CD4-positive, alpha-beta T cell (primary cell): Measurements from ENCODE around the gene AGBL5. TPM values are rescaled to one million over a fixed set of nuclear protein-coding genes. Genes with fewer than 3 reads are reported as not detected.

ENCODE experiments used
- ATAC-seq: fragments of 200-7000 bp; cut with Tn5 transposase; one replicate; pipeline ENCODE4 v1.10.0; 2022; ENCODE audit warnings: mild to moderate bottlenecking; ENCODE audit not compliant: poor library complexity
- CTCF ChIA-PET: fragments of 350-600 bp; sonication (Branson Sonifier 250); formaldehyde crosslinking; loops from one replicate; lab custom pipeline; 2021; ENCODE audit warnings: antibody characterized with exemption, inconsistent platforms; lab: Charles Lee
- POLR2A ChIA-PET: fragments of 350-600 bp; sonication (Branson Sonifier 250); formaldehyde crosslinking; loops from one replicate; lab custom pipeline; 2021; ENCODE audit warnings: antibody characterized with exemption, inconsistent platforms; lab: Charles Lee
- DNase-seq, 14 experiments: peaks; one replicate each; pipeline ENCODE4 v3.0.0-alpha.2; 2013 to 2020; ENCODE audit warnings: mixed read lengths in 2 of 14
- H3K27ac ChIP-seq, 2 donors: one replicate each; pipeline versions ENCODE4 v1.5.1 to v1.7.0; 2013; ENCODE audit warnings: low read length in 2 of 2, low read depth in 1 of 2, mild to moderate bottlenecking in 1 of 2
- H3K27me3 ChIP-seq, 2 experiments: 1 replicate in 1 of 2; 2 replicates in 1 of 2; pipeline versions ENCODE4 v1.6.1 to v1.7.0; 2013; ENCODE audit warnings: low read length in 2 of 2, control low read depth in 1 of 2, mild to moderate bottlenecking in 1 of 2, moderate library complexity in 1 of 2; ENCODE audit not compliant: insufficient read depth in 2 of 2, control insufficient read depth in 1 of 2
- H3K36me3 ChIP-seq: one replicate; pipeline ENCODE4 v1.6.1; 2013; ENCODE audit warnings: low read length, control low read depth; ENCODE audit not compliant: insufficient read depth
- H3K4me1 ChIP-seq: one replicate; pipeline ENCODE4 v1.6.1; 2013; ENCODE audit warnings: low read length, control low read depth; ENCODE audit not compliant: insufficient read depth
- H3K4me3 ChIP-seq: one replicate; pipeline ENCODE4 v1.5.1; 2013; ENCODE audit warnings: mild to moderate bottlenecking, low read length, moderate library complexity
- H3K9me3 ChIP-seq, 2 experiments: 1 replicate in 1 of 2; 2 replicates in 1 of 2; pipeline versions ENCODE4 v1.6.1 to v1.7.0; 2013; ENCODE audit warnings: low read length in 2 of 2, mild to moderate bottlenecking in 2 of 2, control low read depth in 1 of 2, moderate library complexity in 1 of 2; ENCODE audit not compliant: control insufficient read depth in 1 of 2, insufficient read depth in 1 of 2
- H3K27ac Mint-ChIP-seq: one replicate; pipeline ENCODE4 v1.8.0; 2020; ENCODE audit warnings: mixed read lengths
- H3K27me3 Mint-ChIP-seq: one replicate; pipeline ENCODE4 v1.8.0; 2021; ENCODE audit warnings: mixed read lengths
- H3K36me3 Mint-ChIP-seq: one replicate; pipeline ENCODE4 v1.8.0; 2021; ENCODE audit warnings: low read depth, mixed read lengths
- H3K4me1 Mint-ChIP-seq: one replicate; pipeline ENCODE4 v1.8.0; 2021; ENCODE audit warnings: low read depth, mixed read lengths
- H3K4me3 Mint-ChIP-seq: one replicate; pipeline ENCODE4 v1.8.0; 2020; ENCODE audit warnings: mild to moderate bottlenecking, mixed read lengths
- H3K9me3 Mint-ChIP-seq: one replicate; pipeline ENCODE4 v1.8.0; 2020; ENCODE audit warnings: mixed read lengths
- intact Hi-C, 2 experiments: fragments of 100-400 bp; cut with DNase I in 1 of 2; cut with micrococcal nuclease in 1 of 2; formaldehyde crosslinking; loops; one replicate each; pipeline versions ENCODE4 v1.15.1 to v1.9.0; 2023 to 2025; cut with DNase I, micrococcal nuclease
- total RNA-seq, 174 experiments: library from RNA in 2 of 174; stranded (reverse) in 2 of 174; gene quantifications; one replicate each; pipeline ENCODE4 v1.2.3 and lab custom pipeline; 2021 to 2026
- TF ChIP-seq, protein P1 (sequence below): fragments of 200-600 bp; IDR thresholded peaks from one replicate; pipeline ENCODE4 v1.8.0; 2022; ENCODE audit warnings: antibody characterized with exemption, mild to moderate bottlenecking

AGBL5 gene
- total RNA-seq, 2 experiments from 2014 or later: 10.8 to 11.6 TPM

- H3K27ac ChIP-seq: peak overlapping the region; percentile 60 to 75
- peaks cover 45% of the 10 kb centered on the region for H3K4me1 ChIP-seq
- TF ChIP-seq, protein P1, sequence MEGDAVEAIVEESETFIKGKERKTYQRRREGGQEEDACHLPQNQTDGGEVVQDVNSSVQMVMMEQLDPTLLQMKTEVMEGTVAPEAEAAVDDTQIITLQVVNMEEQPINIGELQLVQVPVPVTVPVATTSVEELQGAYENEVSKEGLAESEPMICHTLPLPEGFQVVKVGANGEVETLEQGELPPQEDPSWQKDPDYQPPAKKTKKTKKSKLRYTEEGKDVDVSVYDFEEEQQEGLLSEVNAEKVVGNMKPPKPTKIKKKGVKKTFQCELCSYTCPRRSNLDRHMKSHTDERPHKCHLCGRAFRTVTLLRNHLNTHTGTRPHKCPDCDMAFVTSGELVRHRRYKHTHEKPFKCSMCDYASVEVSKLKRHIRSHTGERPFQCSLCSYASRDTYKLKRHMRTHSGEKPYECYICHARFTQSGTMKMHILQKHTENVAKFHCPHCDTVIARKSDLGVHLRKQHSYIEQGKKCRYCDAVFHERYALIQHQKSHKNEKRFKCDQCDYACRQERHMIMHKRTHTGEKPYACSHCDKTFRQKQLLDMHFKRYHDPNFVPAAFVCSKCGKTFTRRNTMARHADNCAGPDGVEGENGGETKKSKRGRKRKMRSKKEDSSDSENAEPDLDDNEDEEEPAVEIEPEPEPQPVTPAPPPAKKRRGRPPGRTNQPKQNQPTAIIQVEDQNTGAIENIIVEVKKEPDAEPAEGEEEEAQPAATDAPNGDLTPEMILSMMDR: no peak
- intact Hi-C loops: loop anchor here (2.0 kb wide), 3 partner anchors 31 to 131 kb away; partner anchors contain the start of genes AGBL5 (in 1 of the 2), ATRAID (in 1 of the 2), SLC5A6 (in 1 of the 2) and TMEM214 (in 1 of the 2)
- ChIA-PET CTCF (interaction anchor here (0.9 to 1.4 kb wide), 3 partner anchors 11 to 42 kb away, joined by 3 to 9 read pairs (median 5); partner anchors contain the start of genes ABHD1 and OST4), POLR2A (interaction anchor here (2.0 to 10.2 kb wide), 5 partner anchors 9 to 129 kb away, joined by 5 to 161 read pairs (median 11); partner anchors contain the start of genes ABHD1, AGBL5, ATRAID and OST4)
- no peaks in the 10 kb centered on the region for H3K36me3 ChIP-seq
- H3K4me1 Mint-ChIP-seq: peaks cover 33% of the 10 kb centered on the region
- H3K27me3 ChIP-seq: no peaks in the 10 kb centered on the region
- DNase-seq: no peak
- peak overlapping the region; percentile 88 for H3K27ac Mint-ChIP-seq
- H3K27me3 Mint-ChIP-seq: no peaks in the 10 kb centered on the region
- H3K36me3 Mint-ChIP-seq: no peaks in the 10 kb centered on the region
- ATAC-seq: no peak
- H3K9me3 Mint-ChIP-seq: no peaks in the 10 kb centered on the region
- no peak overlapping the region for H3K4me3 ChIP-seq
- H3K9me3 ChIP-seq: no peaks in the 10 kb centered on the region
- H3K4me3 Mint-ChIP-seq: no peak overlapping the region
Observed at GRCh38 chr2:27081984-27082772, 30.7 kb downstream of the AGBL5 start.

GRCh38 chr2:27082773-27083409 is 31.4 kb downstream of the AGBL5 start:
- Mint-ChIP-seq H3K4me1 (peaks cover 34% of the 10 kb centered on the region), H3K27ac (no peak overlapping the region), H3K27me3 (no peaks in the 10 kb centered on the region), H3K4me3 (no peak overlapping the region), H3K9me3 (no peaks in the 10 kb centered on the region), H3K36me3 (no peaks in the 10 kb centered on the region)
- H3K36me3 ChIP-seq: no peaks in the 10 kb centered on the region
- ATAC-seq: no peak
- intact Hi-C loops: no loop called here
- TF ChIP-seq, protein P1: no peak
- ChIA-PET POLR2A (interaction anchor here (2.0 to 10.2 kb wide), 5 partner anchors 8 to 129 kb away, joined by 5 to 161 read pairs (median 11); partner anchors contain the start of genes ABHD1, AGBL5, ATRAID and OST4), CTCF (no interaction called here)
- no peak overlapping the region for H3K4me3 ChIP-seq
- no peak for DNase-seq
- H3K4me1 ChIP-seq: peaks cover 49% of the 10 kb centered on the region
- H3K27me3 ChIP-seq: no peaks in the 10 kb centered on the region
- H3K9me3 ChIP-seq: no peaks in the 10 kb centered on the region
- no peak overlapping the region for H3K27ac ChIP-seq

DNA sequence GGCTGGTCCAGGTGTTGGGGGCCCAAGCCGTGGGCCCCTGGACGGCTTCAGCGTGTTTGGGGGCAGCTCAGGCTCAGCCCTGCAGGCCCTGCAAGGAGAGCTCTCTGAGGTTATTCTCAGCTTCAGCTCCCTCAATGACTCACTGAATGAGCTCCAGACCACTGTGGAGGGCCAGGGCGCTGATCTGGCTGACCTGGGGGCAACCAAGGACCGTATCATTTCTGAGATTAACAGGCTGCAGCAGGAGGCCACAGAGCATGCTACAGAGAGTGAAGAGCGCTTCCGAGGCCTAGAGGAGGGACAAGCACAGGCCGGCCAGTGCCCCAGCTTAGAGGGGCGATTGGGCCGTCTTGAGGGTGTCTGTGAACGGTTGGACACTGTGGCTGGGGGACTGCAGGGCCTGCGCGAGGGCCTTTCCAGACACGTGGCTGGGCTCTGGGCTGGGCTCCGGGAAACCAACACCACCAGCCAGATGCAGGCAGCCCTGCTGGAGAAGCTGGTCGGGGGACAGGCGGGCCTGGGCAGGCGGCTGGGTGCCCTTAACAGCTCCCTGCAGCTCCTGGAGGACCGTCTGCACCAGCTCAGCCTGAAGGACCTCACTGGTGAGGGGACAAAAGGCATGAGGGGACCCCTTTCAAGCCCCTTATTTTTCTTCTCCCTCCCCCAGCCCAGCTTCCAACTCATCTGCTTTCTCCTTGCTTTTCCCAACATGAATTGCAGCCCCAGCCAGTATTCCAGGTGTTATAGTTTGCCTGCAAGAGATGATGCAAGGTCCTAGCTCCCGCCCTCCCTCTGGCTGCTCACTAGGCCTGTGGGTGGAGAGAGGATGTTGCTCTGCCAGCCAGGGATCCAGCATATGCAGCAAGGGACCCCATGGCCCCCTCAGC is 32.2 kb downstream of the AGBL5 start:
- Mint-ChIP-seq H3K9me3 (no peaks in the 10 kb centered on the region), H3K4me3 (peak overlapping the region; percentile 54)
- no peak for ATAC-seq

More for the DNA sequence above, 32.2 kb downstream of the AGBL5 start:
- H3K27ac Mint-ChIP-seq: no peak overlapping the region
- H3K27ac ChIP-seq: no peak overlapping the region
- peaks cover 34% of the 10 kb centered on the region for H3K4me1 Mint-ChIP-seq
- H3K27me3 Mint-ChIP-seq: no peaks in the 10 kb centered on the region
- ChIA-PET CTCF (no interaction called here), POLR2A (interaction anchor here (2.6 to 10.2 kb wide), 3 partner anchors 13 to 128 kb away, joined by 11 to 161 read pairs (median 113); partner anchors contain the start of genes AGBL5, ATRAID, OST4 and SLC5A6)
- H3K36me3 ChIP-seq: no peaks in the 10 kb centered on the region
- no peaks in the 10 kb centered on the region for H3K27me3 ChIP-seq
- H3K4me3 ChIP-seq: no peak overlapping the region
- TF ChIP-seq, protein P1: no peak
- DNase-seq: no peak
- peaks cover 55% of the 10 kb centered on the region for H3K4me1 ChIP-seq
- intact Hi-C loops: no loop called here
- H3K9me3 ChIP-seq: no peaks in the 10 kb centered on the region
- no peaks in the 10 kb centered on the region for H3K36me3 Mint-ChIP-seq
